HG03175 (cell line): ENCODE measurements around the gene HOXA6.
A peak's percentile ranks its signal among the peaks of the same experiment; 100 is the strongest.

Experiments
- ATAC-seq: cut with Tn5 transposase; IDR thresholded peaks from one replicate; pipeline ENCODE4 v1.9.1; 2021; ENCODE audit warnings: mild to moderate bottlenecking, moderate library complexity; ENCODE audit not compliant: unreplicated experiment

HOXA6 gene

GRCh38 chr7:27152816-27153442 is 5.4 kb upstream of the HOXA6 start:
- no peak for ATAC-seq

DNA sequence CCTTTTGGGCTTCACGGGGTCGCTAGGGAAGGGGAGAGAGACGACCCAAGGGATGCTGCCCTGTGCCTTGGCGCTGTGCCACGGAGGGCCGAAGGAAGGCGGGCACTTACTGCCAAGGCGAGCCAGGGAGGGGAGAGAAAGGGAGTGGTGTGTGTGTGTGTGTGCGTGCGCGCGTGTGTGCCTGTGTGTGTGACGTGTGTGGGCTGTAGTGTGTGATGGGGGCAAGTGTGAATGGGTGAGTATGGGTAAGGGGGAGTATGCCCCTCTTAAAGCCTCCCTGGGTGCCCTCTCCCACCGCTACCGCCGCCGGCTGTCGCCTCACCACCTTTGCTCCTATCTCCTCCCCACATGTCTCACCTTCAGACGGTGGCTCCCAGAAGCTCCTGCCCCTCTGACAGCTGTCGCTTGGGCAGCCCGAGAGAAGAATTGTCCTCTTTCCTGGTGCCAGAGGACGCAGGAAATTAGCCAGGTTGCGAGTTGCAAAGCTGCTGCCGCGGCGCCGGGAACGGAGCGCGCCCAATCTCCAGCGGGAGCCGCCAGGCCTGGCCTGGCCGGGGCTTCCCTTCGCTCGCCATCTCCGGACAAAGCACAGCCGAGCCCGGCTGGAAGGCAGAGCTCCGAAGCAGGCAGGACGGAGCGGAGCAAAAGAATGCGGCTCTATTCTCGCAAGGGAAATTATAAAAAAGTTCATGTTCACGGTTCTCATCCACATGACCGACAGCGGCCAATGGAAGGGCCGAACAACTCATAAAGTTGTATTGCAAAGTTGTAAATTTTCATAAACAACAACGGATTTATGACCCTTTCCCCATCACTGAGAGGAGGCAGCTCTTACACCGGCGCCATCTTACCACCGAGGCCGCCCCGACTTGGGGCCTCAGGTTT is 4.6 kb upstream of the HOXA6 start, which contains the start of gene HOXA3:
Gene HOXA3 (minus strand): TSS at position 653 of the 885 bp plus-strand sequence. CDS start 41,943 bp downstream, outside the sequence.
- no peak for ATAC-seq

DNA sequence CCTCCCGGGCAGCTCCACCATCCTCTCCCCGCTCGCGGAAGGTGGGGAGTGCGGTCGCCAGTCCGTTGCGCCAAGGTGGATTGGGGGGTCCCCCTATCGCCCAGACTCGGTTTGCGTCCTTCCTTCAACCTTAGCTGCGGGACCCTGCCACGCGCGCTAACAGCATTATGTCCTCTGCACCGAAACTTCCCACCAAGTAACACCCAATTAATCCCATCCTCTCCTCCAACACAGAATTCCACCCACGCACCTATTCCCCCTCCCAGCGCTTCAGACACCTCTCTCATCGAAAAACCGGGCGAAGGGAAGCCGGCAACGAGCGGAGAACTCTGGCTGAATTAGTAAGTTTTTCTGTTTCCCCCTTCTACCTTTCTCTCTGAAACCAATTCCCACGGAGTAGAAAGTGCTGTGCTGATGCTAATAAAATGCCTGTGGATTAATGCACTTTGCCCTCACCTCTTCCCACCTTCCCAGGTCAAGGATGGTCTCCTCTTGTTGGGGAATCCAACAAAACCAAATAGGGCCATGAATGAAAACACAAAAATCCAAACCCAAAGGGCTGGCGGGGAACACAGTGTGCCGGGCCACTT is 3.9 kb upstream of the HOXA6 start:
- no peak for ATAC-seq

GRCh38 chr7:27150568-27151340 is 3.2 kb upstream of the HOXA6 start:
- peak; percentile 91 for ATAC-seq

- ATAC-seq = no peak
Measured at GRCh38 chr7:27149842-27150567, 2.4 kb upstream of the HOXA6 start.

GRCh38 chr7:27148756-27149641 is 1.4 kb upstream of the HOXA6 start:
- ATAC-seq = no peak

DNA sequence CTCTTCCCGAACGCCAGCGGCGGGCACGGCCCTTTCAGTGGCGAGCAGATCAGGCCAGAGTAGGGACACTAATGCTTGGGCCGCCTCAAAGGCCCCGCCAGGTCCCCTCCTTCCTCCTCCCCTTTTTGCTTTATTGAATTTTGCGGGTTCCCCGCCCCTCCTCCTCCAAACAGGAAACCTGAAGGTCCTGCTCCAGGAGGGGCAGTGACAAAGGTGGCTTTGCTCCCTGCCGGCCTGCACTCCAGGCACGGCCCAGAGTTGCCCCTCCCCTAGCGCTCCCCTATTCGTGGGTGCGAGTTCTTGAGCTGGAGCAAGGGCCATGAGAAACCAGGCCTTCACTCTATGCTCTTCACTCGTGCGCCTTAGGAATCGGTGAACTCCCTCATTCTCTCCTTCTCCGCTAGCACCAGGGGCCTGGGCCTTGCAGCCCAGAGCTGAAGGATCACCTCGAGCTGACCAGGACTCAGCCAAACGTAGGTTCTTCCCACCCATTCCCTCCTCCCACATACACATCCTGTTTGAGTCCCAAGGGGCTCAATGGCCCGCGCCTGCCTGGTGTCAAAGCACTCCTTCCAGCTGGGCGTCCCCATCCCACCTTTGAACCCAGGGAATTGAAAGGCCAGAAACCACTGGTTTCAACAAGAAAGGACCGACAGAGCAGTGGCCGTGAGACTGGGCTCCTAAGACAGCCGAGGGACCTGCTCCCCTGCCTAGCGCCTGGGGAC is 619 bp upstream of the HOXA6 start:
- no peak for ATAC-seq

DNA sequence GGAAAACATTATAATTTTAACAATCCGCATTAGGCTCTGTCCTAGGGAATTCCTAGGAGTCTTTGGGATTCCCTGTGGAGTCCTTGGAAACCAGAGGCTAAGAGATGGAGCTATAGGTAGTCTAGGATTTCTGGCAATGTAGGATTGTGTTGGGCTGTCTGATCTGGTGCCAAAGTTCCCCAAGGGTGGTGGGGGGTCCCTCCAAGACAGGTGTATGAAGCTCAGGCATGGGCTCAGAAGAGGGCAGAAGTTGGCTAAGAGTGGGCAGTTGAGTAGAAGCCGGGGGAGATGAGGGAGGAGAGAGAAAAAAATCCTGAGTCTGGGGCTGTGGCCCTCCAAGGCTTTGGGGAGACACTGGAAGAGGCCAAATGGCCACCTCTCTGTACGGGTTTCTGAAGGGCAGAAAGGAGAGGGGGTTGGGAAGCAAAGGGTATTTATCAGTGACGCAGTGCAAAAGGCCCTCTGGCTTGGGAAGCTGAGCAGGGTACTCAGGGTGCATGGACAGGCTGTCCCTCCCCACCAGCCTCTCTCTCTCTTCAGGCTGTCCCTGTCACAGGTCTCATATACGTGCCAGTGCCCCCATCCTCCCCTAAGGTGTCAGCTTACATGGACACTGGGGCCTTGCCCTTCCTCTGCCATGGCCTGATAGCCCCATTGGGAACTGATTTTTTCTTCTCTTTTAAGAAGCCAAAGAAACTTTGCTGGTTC is 929 bp downstream of the HOXA6 start:
- no peak for ATAC-seq

GRCh38 chr7:27145914-27146412 is 1.6 kb downstream of the HOXA6 start:
- no peak for ATAC-seq

GRCh38 chr7:27145165-27145913 is 2.2 kb downstream of the HOXA6 start:
- no peak for ATAC-seq

DNA sequence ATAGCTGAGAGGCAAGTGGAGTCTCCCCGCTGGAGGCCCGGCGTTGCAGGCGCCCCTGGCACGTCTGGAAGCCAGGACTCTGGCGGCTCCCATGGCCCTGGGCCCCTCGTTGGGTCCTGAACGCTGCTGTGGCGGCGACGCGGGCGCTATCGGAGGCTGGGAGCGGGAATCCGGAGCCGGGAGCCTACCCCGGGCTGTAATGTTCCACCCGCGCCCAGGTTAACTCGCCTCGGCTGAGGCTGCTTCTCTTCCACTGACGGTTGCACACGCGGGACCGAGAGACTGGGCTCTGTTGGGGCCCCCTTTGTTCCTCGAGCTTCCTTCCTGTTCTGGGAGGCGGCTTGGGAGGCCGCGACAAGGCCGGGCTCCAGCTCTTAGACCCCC is 2.8 kb downstream of the HOXA6 start:
- no peak for ATAC-seq

DNA sequence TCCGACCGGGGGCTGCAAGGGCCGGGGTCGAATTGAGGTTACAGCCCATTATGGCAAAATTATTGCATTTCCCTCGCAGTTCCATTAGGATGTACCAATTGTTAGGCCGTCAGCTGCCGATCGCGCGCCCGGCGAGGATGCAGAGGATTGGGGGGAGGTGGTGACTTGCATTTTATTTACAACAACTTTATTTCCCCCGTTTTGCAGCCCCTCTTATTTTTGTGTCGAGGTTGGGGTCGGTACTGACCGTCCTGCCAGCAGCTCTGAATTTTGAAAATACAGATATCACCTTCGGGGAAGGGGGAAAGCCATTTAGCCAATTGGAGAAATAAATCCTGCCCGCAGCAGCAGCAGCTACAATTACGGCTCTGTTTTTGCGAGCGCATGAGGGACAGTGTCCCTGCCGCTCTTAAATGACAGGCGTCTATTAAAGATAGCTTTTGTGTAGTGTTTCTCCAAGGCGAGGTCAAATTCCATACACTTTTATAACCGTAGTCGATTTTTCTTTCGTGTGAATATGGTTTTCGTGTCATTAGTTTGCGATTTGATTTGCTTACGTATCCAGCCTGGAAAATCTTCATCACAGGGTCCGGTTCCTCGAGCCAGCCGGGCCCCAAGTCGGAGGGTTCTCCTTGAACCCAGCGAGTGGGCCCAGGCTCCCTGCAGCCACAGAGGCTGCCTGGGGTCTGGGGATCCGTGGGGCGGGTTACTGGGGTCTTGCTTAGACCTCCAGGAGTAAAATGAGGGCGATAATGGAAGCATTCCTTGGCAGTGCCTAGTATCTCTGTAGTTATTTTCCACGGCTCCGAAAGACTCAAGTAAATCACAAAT is 3.4 kb downstream of the HOXA6 start:
- ATAC-seq = no peak

- ATAC-seq = peak; percentile 71
Measured at GRCh38 chr7:27143023-27143949, 4.3 kb downstream of the HOXA6 start, which contains the start of gene HOXA5. TSS of gene HOXA5 (minus strand) at chr7:27143681. CDS start at chr7:27143607, 74 bp downstream.

DNA sequence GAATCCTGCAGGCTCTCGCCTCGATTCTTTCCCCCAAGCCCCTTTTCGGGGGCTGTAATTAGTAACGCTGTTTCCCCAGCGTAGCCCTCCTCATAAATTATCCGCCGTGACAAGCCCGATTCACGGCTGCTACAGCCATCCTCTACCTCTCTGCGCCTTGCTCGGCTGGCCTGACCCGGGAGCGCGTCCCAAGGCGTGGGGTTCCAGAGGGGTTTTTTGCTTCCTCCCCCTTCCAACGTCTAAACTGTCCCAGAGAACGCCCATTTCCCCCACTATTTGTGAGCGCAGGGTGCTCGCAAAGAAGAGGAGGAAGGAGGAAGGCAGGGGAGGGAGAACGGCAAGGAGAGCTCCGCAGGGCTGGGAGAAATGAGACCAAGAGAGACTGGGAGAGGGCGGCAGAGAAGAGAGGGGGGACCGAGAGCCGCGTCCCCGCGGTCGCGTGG is 5.0 kb downstream of the HOXA6 start:
- no peak for ATAC-seq

DNA sequence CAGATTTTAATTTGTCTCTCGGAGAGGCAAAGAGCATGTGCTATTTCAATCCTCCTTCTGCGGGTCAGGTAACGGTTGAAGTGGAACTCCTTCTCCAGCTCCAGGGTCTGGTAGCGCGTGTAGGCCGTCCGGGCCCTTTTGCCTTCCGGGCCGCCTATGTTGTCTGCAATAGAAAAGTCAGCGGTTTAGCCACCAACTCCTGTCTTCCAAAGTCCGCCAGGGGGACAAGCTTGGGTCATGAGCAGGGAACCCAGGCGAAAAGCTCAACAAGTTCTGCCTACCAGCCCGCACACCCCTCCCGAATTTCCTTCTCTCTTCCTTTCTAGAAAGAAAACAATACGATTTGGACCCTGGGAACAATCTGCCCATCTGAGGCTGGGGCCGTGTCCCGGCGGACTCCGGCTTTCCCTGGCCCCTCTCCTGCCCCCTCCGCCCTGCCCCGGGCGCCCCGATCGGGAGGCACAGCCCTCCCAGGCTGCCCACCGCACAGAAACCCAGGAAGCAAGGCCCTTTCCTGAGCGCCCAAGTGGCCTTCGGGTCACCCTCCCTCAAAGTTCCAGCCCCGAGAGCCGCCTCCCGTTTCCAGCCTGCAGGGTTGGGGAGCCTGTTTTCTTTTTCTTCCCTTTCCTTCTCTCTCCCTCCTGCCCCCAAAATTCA is 5.5 kb downstream of the HOXA6 start:
- no peak for ATAC-seq
